A172 (cell line): ENCODE measurements around the gene KDSR. TPM values are rescaled to one million over a fixed set of nuclear protein-coding genes. Genes with fewer than 3 reads are reported as not detected.
A peak's percentile ranks its signal among the peaks of the same experiment; 100 is the strongest.
"Not testable (repeated sequence)": the region's sequence is repeated elsewhere in the genome, so short reads cannot be mapped to it uniquely, and the experiment has no call there.

ENCODE experiments used
- DNase-seq: peaks from one replicate; pipeline ENCODE4 v3.0.0-alpha.2; 2015; ENCODE audit warnings: low spot score
- total RNA-seq: library from RNA; depleted of rRNA; stranded (reverse); fragments of >200 nt; shearing (Covaris generic); gene quantifications from 2 replicates; pipeline ENCODE4 v1.2.3, GENCODE V29; 2014

The KDSR gene
- total RNA-seq, 1 experiment from 2014 or later, result 24.0 TPM

DNA sequence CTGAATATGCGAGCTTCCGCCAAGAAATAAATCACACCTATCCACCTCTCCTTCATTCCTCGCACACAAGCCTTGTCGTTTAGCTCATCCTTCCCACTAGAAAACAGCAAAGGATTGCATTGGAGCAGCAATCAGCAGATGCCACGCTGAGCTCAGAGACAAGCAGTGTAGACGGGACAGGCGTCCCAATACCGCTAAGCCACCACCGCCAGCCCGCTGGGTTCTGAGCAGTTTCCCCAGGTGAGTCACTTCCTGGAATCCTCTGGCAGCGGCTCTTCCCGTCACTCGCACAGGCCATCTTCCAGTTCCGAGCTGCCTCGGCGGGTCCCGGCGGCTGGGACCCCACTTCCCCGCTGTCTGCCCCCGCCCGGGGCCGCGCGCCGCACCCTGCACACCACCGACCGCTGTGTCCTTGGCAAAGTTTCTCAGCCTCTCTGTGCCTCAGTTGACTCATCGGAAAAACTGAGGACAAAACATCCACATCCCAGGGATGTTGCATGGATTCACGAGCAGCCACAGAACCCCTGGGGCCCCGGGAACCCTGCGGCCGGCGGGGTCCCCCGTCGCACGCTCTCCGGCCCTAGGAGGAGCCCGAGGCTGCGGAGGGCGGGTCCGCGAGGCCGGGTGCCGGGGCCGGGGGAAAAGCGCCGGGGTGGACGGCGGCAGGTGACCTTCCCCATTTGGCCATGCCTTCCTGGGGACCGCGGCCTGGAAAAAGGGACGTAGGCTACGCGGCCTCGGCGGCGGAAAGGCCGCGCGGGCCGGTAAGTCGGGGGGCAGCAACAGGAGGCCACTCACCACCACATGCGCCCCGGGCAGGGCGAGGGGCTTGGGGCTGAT, 573 bp downstream of the KDSR start:
- DNase-seq, result peak; percentile 74

DNA sequence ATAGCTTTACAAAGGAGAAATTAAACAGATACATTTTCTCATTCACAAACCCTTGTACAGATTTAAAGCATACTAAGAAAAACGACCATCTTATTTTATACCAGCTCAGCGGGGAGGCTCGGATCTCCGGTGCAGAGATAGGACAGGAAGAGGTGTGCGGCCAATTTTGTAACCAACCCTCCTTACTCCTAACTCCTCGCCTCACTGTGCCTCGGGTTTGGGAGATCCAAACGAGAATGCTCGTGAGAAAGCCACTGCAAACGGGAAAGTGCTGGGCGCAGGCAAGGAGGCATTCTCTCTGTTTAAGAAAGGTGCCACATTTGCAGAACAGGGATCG, 1.2 kb downstream of the KDSR start:
- peak; percentile 9 for DNase-seq

DNA sequence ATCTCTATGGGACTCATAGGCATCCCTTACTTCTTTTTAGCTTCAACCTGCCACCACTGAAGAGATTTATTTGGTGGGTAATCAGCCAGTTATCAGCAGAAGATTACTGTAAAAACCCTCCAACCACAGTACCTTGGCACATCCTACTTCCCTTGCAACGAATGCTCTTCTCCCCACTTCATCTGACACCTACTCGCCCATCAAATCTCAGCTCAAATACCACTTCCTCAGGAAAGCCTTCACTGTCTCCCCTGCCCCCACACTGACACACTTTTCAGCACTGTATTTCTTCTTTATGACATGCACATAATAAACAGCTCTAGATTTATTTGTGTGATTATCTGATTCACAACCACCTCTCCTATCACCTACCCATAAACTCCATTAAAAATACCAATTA, 3.1 kb downstream of the KDSR start:
- DNase-seq, result no peak

DNA sequence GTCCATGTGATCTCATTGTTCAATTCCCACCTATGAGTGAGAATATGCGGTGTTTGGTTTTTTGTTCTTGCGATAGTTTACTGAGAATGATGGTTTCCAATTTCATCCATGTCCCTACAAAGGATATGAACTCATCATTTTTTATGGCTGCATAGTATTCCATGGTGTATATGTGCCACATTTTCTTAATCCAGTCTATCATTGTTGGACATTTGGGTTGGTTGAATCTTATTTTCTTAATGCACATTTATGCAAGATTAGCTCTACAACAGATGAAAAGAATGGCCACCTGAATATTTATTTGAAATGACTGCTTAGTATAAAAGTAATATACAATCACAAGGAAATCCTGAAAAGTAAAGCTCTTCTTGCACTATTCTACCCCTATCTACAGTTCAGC, 3.6 kb downstream of the KDSR start:
- not testable (repeated sequence) for DNase-seq

DNA sequence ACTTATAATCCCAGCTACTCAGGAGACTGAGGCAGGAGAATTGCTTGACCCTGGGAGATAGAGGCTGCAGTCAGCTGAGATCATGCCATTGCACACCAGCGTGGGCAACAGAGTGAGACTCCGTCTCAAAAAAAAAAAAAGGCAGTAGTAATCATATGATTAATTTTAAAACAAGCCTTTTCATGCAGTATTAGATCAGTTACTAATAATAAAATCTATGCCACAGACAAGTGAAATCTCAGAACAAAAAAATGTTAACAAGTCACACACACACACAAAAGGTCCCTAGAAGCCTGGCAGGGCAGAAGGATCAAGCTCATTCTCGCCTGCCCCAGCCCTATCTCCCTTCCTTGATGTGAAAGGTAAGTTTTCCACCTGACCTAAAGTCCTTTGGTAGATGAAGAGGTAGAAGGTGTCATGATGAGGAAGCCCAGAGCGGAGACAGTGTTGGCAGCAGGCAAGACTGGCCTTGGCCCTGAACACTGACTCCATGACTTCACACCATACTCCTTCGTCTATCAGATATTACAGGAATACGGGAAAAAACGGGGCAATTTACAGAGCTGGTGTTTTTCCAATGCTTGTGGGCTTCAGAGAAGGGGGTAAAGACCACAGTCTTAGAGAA, 10.6 kb downstream of the KDSR start:
- DNase-seq, result no peak

- no peak for DNase-seq
Measured at GRCh38 chr18:63350230-63350629, 16.8 kb downstream of the KDSR start.

- DNase-seq, result no peak
Measured at GRCh38 chr18:63348508-63349136, 18.4 kb downstream of the KDSR start.

DNA sequence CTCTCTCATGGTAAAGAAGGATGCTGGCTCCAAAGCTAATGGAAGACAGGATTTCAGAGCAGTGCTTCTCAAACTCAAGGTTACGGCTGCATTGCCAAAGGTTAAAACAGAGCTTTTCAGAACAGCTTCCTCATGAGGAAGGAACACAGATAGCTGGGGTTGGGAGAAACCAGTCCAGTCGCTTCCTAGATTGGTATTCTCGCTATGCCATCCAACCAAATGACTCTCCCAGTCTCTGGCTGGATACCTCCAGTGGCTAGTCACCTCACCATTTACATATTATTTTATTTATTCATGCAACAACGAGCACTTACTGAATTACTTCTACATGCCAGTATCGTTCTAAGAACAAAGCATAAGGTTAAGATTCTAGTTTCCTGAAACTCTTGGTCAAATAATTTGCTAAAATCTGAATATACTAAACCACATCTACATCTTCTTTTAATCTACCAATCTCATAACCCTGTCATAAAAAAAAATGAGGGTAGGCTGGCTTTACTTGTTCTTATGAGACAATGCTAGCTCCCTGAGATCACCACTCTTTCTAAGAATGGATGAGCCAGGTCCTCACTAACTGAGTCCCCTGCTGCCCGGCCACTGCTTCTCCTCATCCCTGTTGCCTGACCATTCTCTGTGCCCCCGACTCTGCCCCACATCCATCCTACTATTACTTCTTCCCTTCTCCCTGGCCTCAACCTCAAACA, 20.4 kb downstream of the KDSR start:
- DNase-seq, result no peak

DNA sequence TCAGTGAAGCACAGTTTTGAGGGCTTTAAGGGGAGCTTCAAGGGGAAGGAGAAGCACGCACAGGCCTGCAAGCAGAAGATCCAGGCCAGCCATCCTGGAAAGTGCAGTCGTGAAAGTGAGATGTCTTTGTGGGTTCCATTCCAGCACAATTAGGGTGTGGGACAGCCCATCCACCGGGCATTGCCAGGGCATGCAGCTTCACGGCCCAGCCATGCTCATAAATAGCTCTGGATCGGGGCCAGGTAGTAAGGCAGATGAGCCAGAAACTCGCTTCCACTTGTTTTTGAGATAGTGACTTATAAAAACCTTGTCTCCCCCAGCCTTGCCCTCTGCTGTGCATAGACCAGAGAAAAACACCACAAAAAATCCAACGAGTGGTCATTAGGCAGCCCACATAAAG, 21.0 kb downstream of the KDSR start:
- no peak for DNase-seq

DNA sequence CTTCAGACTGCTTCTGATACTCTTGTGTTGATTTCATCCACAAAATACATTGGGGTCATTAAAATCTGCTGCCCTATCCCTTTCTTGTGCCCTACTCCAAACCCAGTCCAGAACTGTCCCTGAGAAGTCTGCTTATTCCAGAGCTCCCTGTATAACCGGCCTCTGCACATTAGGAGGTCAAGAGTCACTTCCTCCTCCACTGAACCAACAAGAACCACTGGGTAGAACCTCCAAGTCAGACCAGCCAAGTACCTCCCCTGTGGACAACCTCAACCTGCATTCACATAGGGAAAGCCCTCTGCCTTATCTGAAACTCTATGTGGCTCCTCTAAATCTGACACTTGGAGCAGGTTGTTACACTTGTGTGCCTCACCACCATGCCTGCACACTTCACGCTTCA, 22.1 kb downstream of the KDSR start:
- no peak for DNase-seq

GRCh38 chr18:63344263-63344662, 22.7 kb downstream of the KDSR start:
- no peak for DNase-seq

DNA sequence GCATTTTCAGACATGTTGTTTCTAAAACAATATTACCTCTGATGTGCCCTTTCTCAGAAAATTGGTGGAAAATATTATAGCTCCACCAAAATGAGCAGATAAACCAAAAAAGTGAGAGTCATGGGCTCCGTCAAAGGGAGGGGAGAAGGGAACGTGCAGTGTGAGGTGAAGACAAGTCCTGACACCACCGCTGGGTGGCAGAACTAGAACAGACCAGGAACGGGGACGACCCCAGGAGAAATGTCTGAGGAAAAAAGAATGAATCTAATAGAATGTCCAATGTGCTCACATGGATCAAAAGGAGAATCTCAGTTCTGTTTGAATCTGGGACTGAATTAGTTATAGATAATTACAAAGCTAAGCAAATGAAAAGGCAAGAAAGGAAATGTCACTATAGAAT, 24.8 kb downstream of the KDSR start:
- DNase-seq, result no peak

DNA sequence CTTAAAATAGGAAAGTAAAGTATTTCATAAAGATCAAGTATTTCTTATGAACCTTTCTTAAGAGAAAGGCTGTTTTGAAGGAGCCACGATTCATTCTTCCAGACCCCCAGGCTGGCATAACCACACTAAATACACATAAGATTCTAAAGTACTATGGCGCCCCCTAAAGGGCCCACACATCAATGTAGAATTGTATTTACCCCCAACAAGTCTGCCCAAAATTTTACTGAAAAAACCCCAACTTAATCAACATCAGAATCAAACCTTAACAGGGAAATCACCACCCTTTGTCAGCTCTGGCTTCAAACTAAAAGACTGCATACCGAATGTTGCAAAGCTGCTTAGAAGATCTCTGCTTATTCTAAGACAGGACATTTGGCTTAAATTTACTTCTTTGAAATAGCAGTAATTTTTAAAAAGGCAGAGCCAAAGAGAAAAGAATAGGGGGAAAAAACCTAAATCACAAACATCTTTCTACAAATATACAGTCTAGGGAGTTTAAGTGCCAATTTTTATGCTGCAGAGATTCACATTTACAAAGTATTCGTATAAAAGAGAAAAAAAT, 27.0 kb downstream of the KDSR start:
- no peak for DNase-seq

GRCh38 chr18:63336366-63337099, 30.5 kb downstream of the KDSR start:
- peak; percentile 47 for DNase-seq

DNA sequence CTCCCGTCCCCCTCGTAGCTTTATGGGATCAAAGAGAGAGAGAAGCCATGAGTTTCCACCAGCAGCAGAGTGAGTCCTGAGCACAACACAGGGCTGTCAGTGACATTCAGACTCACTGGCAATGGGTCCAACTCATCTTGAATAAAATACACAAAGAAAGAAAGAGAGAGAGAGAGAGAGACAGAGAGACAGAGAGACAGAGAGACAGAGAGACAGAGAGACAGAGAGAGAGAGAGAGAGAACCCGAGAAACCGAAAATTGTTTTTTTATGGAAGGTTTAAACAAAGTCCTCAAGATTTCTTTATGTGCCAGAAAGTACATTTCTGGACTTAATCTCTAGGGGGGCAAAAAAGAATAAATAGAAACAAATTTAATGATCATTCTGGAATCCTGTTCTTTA, 35.9 kb downstream of the KDSR start:
- no peak for DNase-seq

GRCh38 chr18:63329431-63330145, 37.4 kb downstream of the KDSR start:
- DNase-seq, result no peak

- no peak for DNase-seq
Measured at GRCh38 chr18:63326011-63326410, 41.0 kb downstream of the KDSR start.

GRCh38 chr18:63325086-63325686, 41.8 kb downstream of the KDSR start:
- no peak for DNase-seq

DNA sequence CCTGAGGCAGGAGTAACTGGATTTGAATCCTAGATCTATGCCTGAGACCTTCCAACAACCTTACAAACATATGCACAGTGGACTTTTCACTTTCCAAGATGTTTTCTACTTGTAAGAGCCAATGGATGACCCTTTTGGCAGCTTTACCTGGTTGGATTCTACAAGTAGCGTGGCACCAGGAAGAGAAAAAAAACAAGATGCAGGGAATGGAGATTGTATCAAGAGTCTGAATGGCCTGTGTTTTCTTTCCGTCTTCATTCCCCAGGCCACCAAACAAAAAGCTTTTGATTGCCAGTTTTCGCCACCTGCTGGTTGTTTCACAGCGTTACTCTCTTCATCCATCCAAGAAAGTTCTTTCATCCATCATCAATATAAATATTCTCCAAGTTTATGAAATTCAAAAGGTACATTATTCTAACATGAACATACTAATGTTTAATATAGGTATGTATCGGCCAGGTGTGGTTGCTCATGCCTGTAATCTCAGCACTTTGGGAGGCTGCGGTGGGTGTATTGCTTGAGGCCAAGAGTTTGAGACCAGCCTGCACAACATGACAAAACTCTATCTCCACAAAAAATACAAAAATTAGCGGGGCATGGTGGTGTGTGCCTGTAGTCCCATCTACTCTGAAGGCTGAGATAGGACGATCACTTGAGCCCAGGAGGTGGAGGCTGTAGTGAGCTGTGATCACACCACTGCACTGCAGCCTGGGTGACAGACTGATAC, 43.9 kb downstream of the KDSR start:
- DNase-seq, result peak; percentile 46

DNA sequence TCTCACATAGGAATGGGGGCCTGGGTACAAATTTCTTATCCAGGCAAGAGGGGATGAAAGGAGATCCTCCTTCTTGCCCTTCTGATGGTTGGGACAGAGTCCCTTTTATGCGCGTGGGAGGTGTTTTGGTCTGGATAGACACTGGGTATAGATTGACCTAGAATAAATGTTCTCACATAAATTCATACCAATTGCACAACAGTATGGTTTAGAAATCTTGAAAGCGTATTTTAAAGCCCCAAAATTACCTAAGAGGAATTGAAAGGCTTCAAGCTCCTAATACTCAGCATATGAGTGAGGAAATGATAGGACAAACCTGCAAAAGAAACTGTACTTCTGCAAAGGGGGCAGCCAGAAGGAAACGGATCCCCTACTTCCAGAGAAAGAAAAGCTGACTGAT, 44.8 kb downstream of the KDSR start:
- DNase-seq, result no peak
